BJ (cell line): Measurements from ENCODE around the gene SOWAHD. TPM values are rescaled to one million over a fixed set of nuclear protein-coding genes. Genes with fewer than 3 reads are reported as not detected.
A peak's percentile ranks its signal among the peaks of the same experiment; 100 is the strongest.

Source experiments
- CTCF ChIA-PET: fragments of 350-600 bp; formaldehyde crosslinking; extraction: SDS; loops from one replicate; lab custom pipeline; 2021; ENCODE audit warnings: antibody characterized with exemption, inconsistent platforms; lab: Yijun Ruan, JAX
- POLR2A ChIA-PET: fragments of 300-600 bp; sonication (Branson Sonifier 250); formaldehyde crosslinking; extraction: SDS; loops from one replicate; lab custom pipeline; 2021; ENCODE audit warnings: antibody characterized with exemption; lab: Charles Lee
- DNase-seq: peaks from one replicate; pipeline ENCODE4 v3.0.0-alpha.2; 2011; ENCODE audit warnings: low read depth
- H3K27me3 ChIP-seq: 2 replicates; pipeline ENCODE4 v1.6.0; 2011; ENCODE audit warnings: low read length; ENCODE audit not compliant: control insufficient read depth, insufficient read depth
- H3K36me3 ChIP-seq: 2 replicates; pipeline ENCODE4 v1.5.1; 2011; ENCODE audit warnings: low read length; ENCODE audit not compliant: control insufficient read depth, insufficient read depth
- H3K4me3 ChIP-seq: 2 replicates; pipeline ENCODE4 v1.5.1; 2011; ENCODE audit warnings: low read depth, mild to moderate bottlenecking, control low read depth, low read length
- polyA minus RNA-seq: library from RNA; depleted of rRNA, polyadenylated mRNA; stranded (reverse); fragments of >200 nt; gene quantifications from 2 replicates; pipeline ENCODE4 v1.2.3, GENCODE V29; 2011; rRNA and poly(A)+ RNA removed
- polyA plus RNA-seq: library from polyadenylated mRNA; depleted of rRNA; stranded (reverse); fragments of >200 nt; gene quantifications from 2 replicates; pipeline ENCODE4 v1.2.3, GENCODE V29; 2011; rRNA removed
- TF ChIP-seq, protein P1 (sequence below): IDR thresholded peaks from 2 replicates; pipeline ENCODE4 v1.5.1; 2011; ENCODE audit warnings: low read depth, mild to moderate bottlenecking, control low read depth, inconsistent platforms, low read length, moderate library complexity; ENCODE audit not compliant: insufficient read depth

The SOWAHD gene, protein sequence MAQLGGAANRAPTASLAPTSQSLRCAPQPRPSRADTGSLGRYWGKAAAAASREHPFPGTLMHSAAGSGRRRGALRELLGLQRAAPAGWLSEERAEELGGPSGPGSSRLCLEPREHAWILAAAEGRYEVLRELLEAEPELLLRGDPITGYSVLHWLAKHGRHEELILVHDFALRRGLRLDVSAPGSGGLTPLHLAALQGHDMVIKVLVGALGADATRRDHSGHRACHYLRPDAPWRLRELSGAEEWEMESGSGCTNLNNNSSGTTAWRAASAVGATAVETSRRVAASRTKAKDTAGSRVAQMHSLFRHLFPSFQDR
- 0.39 and 0.60 TPM in 2 replicates for polyA plus RNA-seq
- 0.26 TPM in 1 of 2 replicates, not detected in the other for polyA minus RNA-seq

DNA sequence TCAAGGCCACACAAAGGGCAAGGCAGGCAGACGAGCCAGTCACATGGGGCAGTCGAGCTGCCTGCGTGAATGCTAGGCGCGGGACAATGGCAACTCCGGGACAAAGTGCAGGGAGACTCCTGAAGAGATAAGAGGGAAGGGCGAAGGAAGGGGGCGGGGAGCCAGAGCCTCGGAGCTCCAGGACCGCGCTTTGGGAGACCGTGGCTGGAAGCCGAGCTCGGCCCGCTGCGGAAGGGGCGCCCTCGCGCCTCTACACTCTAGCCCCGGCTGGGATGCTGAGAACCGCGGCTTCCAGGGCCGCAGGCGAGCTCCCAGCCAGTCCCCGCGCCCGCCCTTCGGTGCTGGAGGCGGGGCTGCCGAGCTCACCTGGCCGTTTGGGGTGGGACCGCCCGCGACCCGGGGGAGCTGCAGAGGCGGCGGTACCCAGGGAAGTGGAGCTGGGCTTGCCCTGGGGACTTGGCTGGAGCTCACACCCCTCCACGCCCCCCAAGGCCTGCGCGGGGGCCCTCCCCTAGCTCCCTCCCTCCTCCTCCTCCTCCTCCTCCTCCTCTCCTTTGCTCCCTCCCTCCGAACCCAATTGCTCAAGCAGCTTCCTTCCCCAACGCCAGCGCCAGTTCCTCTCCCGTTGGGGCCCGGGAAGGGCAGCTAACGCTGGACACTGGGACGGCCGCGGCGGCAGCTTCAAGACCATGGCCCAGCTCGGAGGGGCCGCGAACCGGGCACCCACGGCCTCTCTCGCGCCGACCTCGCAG, at the start of gene SOWAHD:
Gene SOWAHD (plus strand): TSS at position 610 of the 752 bp plus-strand sequence. CDS start 80 bp downstream, at position 690.
- ChIA-PET CTCF (interaction anchor here (0.6 to 1.9 kb wide), 9 partner anchors 9 to 246 kb away, joined by 3 to 7 read pairs (median 4); partner anchors contain the start of gene SEPTIN6), POLR2A (interaction anchor here (0.7 to 0.9 kb wide), 3 partner anchors 8 to 157 kb away, joined by 3 to 6 read pairs (median 5); partner anchors contain the start of gene RPL39)
- H3K36me3 ChIP-seq, result no peaks in the 10 kb centered on the region
- no peak for DNase-seq
- peak within 1 kb of the TSS; percentile 47 for H3K4me3 ChIP-seq
- H3K27me3 ChIP-seq, result no peaks in the 10 kb centered on the region
- TF ChIP-seq, protein P1, sequence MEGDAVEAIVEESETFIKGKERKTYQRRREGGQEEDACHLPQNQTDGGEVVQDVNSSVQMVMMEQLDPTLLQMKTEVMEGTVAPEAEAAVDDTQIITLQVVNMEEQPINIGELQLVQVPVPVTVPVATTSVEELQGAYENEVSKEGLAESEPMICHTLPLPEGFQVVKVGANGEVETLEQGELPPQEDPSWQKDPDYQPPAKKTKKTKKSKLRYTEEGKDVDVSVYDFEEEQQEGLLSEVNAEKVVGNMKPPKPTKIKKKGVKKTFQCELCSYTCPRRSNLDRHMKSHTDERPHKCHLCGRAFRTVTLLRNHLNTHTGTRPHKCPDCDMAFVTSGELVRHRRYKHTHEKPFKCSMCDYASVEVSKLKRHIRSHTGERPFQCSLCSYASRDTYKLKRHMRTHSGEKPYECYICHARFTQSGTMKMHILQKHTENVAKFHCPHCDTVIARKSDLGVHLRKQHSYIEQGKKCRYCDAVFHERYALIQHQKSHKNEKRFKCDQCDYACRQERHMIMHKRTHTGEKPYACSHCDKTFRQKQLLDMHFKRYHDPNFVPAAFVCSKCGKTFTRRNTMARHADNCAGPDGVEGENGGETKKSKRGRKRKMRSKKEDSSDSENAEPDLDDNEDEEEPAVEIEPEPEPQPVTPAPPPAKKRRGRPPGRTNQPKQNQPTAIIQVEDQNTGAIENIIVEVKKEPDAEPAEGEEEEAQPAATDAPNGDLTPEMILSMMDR, result no peak

DNA sequence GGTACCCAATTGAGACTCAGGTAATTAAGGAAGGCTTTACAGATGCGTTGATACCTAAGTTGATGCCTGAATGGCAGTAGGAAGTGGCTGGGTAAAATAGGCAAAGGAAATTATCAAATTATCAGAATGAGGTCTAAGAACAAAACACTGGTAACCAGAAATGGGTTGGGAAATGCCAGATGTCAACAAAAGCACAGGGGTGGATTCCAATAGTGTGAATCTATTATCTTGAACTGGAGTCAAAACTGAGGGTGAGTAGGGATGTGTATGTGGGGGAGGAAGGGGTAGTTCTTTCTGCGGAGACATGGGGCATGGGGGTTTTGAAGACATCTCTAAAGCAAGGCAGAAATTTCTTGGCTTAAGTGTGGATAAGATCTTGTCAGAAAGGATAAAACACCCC, 49.5 kb upstream of the SOWAHD start:
- H3K4me3 ChIP-seq, result no peak overlapping the region
- CTCF ChIA-PET, result no interaction called here
- no peaks in the 10 kb centered on the region for H3K27me3 ChIP-seq
- TF ChIP-seq, protein P1, result no peak
- H3K36me3 ChIP-seq, result no peaks in the 10 kb centered on the region
- no peak for DNase-seq
- POLR2A ChIA-PET, result no interaction called here

DNA sequence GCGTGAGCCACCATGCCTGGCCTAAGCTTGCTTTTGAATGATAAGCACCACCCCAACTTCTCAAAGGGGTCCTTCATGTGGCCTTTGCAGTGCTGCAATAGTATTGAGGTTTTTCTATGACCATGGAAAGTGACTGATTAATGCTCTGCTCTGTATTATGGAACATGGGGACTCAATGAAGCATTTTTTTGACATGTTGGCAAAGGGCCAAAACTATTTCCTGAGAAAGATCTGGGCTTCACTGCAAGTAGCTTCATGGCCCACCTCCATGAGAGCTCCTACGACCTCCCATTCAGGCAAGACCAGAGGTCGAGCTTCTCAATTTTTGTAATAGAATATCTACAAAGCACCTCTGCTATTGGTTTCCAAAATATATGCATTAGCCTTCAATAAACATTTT, 48.8 kb upstream of the SOWAHD start:
- DNase-seq, result no peak
- CTCF ChIA-PET, result interaction anchor here (0.6 to 1.2 kb wide), 2 partner anchors 80 to 100 kb away, joined by 3 read pairs; no protein-coding TSS in a partner anchor
- TF ChIP-seq, protein P1, result no peak
- POLR2A ChIA-PET, result no interaction called here
- H3K27me3 ChIP-seq, result no peaks in the 10 kb centered on the region
- H3K36me3 ChIP-seq, result no peaks in the 10 kb centered on the region
- no peak overlapping the region for H3K4me3 ChIP-seq

DNA sequence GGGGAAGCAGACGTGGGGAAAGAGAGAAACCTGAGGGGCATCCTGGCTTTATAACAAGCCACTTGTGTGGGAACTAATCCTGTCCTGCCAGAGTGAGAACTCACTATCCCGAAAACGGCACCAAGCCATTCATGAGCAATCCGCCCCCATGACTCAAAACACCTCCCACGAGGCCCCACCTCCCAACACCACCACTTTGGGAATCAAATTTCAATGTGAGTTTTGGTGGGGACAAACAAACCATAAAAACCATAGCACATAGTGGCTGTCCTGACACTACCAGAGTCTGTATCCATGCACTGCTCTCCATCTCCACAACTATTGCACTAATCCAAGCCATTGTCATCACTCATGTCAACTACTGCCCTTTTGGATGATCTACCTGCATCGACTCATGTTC, 36.9 kb upstream of the SOWAHD start:
- Histone ChIP-seq H3K4me3 (no peak overlapping the region), H3K36me3 (no peaks in the 10 kb centered on the region), H3K27me3 (no peaks in the 10 kb centered on the region)
- ChIA-PET CTCF (interaction anchor here (1.8 kb wide), 1 partner anchor 22 kb away, joined by 5 read pairs; no protein-coding TSS in a partner anchor), POLR2A (no interaction called here)
- TF ChIP-seq, protein P1, result no peak
- DNase-seq, result no peak

DNA sequence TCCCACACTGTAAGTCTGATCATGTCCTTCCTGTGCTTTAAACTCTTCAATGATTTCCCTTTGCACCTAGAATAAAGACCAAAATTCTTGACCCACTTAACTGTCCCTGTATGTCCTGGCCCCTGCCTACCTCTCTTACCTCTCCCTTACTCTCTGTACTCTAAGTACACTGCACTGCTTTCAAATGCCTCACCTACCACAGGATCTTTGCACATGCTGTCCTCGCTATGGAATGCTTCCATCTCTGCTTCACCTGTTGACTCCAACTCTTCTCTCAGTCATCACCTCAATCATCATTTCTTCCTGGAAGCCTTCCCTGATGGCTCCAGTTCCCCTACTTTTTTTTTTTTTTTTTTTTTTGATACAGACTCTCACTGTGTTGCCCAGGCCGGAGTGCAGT, 36.5 kb upstream of the SOWAHD start:
- TF ChIP-seq, protein P1, result no peak
- ChIA-PET CTCF (no interaction called here), POLR2A (no interaction called here)
- Histone ChIP-seq H3K4me3 (no peak overlapping the region), H3K36me3 (no peaks in the 10 kb centered on the region), H3K27me3 (no peaks in the 10 kb centered on the region)
- DNase-seq, result no peak
